GM23248 (cell line): ENCODE results near the gene RAB8B.

Experiments
- EZH2 ChIP-seq: fragments of 200-600 bp; sonication (generic); IDR thresholded peaks from 2 replicates; pipeline ENCODE4 v1.6.1; 2018; ENCODE audit warnings: antibody characterized with exemption, mild to moderate bottlenecking; ENCODE audit not compliant: insufficient read depth, poor library complexity, severe bottlenecking
- EZH2phosphoT487 ChIP-seq: fragments of 200-600 bp; sonication (generic); IDR thresholded peaks from 2 replicates; pipeline ENCODE4 v1.6.1; 2018; ENCODE audit warnings: antibody characterized with exemption, moderate library complexity, mild to moderate bottlenecking, low read depth; ENCODE audit not compliant: insufficient read depth

- TF ChIP-seq EZH2 (no peak), EZH2phosphoT487 (no peak)
These were observed 26.2 kb upstream of the RAB8B start for GRCh38 chr15:63163217-63163616.
